Measurements from ENCODE around the gene CTBS. TPM values are rescaled to one million over a fixed set of nuclear protein-coding genes. Genes with fewer than 3 reads are reported as not detected.

The CTBS gene
- total and polyA plus RNA-seq, 2 of the 13 experiments (the other 11 are each of a cell fraction or from before 2014, with no cell fraction given), result 4.7 to 12.4 TPM

GRCh38 chr1:84573967-84574842, at the start of gene CTBS (continued):
- no peak for TF ChIP-seq RERE (CRISPR knock-in tag; IDR thresholded peaks at IDR 0.05; ENCODE audit: low read depth)
- TF ChIP-seq E2F5 (CRISPR knock-in tag; conservative IDR thresholded peaks at IDR 0.05), result peak; percentile 51; the same call in 1 of the 2 replicates
- TF ChIP-seq, protein P1, sequence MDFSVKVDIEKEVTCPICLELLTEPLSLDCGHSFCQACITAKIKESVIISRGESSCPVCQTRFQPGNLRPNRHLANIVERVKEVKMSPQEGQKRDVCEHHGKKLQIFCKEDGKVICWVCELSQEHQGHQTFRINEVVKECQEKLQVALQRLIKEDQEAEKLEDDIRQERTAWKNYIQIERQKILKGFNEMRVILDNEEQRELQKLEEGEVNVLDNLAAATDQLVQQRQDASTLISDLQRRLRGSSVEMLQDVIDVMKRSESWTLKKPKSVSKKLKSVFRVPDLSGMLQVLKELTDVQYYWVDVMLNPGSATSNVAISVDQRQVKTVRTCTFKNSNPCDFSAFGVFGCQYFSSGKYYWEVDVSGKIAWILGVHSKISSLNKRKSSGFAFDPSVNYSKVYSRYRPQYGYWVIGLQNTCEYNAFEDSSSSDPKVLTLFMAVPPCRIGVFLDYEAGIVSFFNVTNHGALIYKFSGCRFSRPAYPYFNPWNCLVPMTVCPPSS (IDR thresholded peaks at IDR 0.05), result no peak
- TF ChIP-seq ZNF546 (CRISPR knock-in tag; conservative IDR thresholded peaks at IDR 0.05), result no peak
- peak; percentile 76 for TF ChIP-seq ZNF792 (CRISPR knock-in tag; IDR thresholded peaks at IDR 0.05)
- TF ChIP-seq, protein P2, sequence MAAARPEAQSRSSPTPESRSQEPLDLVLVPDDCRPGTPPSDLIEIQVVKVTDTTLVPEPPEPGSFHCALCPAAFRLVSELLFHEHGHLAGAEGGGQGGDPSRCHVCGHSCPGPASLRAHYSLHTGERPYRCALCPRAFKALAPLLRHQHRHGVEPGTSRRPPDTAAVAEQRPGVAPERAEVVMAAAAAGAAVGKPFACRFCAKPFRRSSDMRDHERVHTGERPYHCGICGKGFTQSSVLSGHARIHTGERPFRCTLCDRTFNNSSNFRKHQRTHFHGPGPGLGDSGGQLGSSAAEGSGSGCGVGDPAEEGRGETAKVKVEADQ (CRISPR knock-in tag; IDR thresholded peaks at IDR 0.05; ENCODE audit: borderline replicate concordance), result peak; percentile 79; the same call in 1 of the 2 replicates
- TF ChIP-seq, protein P3, sequence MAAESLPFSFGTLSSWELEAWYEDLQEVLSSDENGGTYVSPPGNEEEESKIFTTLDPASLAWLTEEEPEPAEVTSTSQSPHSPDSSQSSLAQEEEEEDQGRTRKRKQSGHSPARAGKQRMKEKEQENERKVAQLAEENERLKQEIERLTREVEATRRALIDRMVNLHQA (CRISPR knock-in tag; IDR thresholded peaks at IDR 0.05), result no peak
- TF ChIP-seq ZNF260 (CRISPR knock-in tag; IDR thresholded peaks at IDR 0.05; ENCODE audit: borderline replicate concordance, low read depth), result no peak
- no peak for TF ChIP-seq ZKSCAN5 (CRISPR knock-in tag; IDR thresholded peaks at IDR 0.05)
- TF ChIP-seq ZFP36L1 (CRISPR knock-in tag; IDR thresholded peaks at IDR 0.05), result peak; percentile 66; the same call in 1 of the 2 replicates
- no peak for TF ChIP-seq RARG (CRISPR knock-in tag; IDR thresholded peaks at IDR 0.05; ENCODE audit: low read depth)
- TF ChIP-seq ZFYVE20 (CRISPR knock-in tag; IDR thresholded peaks at IDR 0.05; ENCODE audit: borderline replicate concordance, low read depth), result peak; percentile 84; the same call in 1 of the 2 replicates
- TF ChIP-seq GLI4 (CRISPR knock-in tag; IDR thresholded peaks at IDR 0.05; ENCODE audit: borderline replicate concordance), result peak; percentile 29; the same call in 1 of the 2 replicates
- TF ChIP-seq THAP7 (CRISPR knock-in tag; IDR thresholded peaks at IDR 0.05), result no peak; the same call in 1 of the 2 replicates

All from HepG2 (cell line).